ENCODE results near the gene APOL4. TPM values are rescaled to one million over a fixed set of nuclear protein-coding genes. Genes with fewer than 3 reads are reported as not detected.
A peak's percentile ranks its signal among the peaks of the same experiment; 100 is the strongest.

Gene APOL4
- total and polyA plus RNA-seq, 12 donors = 1.2 to 10.0 (median 3.6) TPM; not detected in 1

DNA sequence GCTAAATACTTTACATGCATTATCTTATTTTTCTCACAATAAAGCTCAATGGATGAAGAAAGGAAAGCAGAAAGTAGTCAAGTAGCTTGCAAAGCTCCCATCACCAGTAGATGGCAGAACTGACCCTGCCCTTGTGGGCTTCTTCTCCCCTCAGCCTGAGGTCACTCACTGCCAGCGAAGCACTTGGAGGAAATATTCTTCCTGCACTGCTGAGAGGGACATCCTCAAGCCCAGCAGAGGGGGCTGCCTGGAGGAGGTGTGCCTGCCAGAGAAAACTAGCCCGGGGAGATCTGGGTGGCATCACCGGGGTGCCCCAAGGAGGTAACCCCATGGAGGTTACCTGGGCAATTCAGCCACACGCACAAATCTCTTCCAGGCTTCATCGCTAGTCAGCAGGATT is 6.6 kb downstream of the APOL4 start:
- H3K9me3 ChIP-seq (replicated peaks in 1 of 3) = no peaks in the 10 kb centered on the region
- no peaks in the 10 kb centered on the region for H3K36me3 ChIP-seq (replicated peaks in 1 of 2)
- no peak for TF ChIP-seq POLR2A (IDR thresholded peaks at IDR 0.05)
- TF ChIP-seq, protein P1, sequence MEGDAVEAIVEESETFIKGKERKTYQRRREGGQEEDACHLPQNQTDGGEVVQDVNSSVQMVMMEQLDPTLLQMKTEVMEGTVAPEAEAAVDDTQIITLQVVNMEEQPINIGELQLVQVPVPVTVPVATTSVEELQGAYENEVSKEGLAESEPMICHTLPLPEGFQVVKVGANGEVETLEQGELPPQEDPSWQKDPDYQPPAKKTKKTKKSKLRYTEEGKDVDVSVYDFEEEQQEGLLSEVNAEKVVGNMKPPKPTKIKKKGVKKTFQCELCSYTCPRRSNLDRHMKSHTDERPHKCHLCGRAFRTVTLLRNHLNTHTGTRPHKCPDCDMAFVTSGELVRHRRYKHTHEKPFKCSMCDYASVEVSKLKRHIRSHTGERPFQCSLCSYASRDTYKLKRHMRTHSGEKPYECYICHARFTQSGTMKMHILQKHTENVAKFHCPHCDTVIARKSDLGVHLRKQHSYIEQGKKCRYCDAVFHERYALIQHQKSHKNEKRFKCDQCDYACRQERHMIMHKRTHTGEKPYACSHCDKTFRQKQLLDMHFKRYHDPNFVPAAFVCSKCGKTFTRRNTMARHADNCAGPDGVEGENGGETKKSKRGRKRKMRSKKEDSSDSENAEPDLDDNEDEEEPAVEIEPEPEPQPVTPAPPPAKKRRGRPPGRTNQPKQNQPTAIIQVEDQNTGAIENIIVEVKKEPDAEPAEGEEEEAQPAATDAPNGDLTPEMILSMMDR (IDR thresholded peaks at IDR 0.05) = peak; percentile 73 to 83 (median 78)
- DNase-seq = peak; percentile 52 to 86 (median 73)
- 39 to 48% (median 45%) methylated on average over 5 of the region's 5 CpGs for WGBS, 4 donors
- peak overlapping the region in 1 of 5 donors; percentile 38 for H3K27ac ChIP-seq
- H3K4me1 ChIP-seq (replicated peaks in 1 of 2) = peaks cover 7 to 33% of the 10 kb centered on the region in 2 donors
- no peaks in the 10 kb centered on the region for H3K27me3 ChIP-seq
- H3K4me3 ChIP-seq = no peak overlapping the region
- intact Hi-C loops (cut with DNase I) = loop anchor here (5.0 to 10.0 kb wide), 3 partner anchors 82 to 290 kb away; partner anchors contain the start of gene TXN2 (in 1 of the 2)

DNA sequence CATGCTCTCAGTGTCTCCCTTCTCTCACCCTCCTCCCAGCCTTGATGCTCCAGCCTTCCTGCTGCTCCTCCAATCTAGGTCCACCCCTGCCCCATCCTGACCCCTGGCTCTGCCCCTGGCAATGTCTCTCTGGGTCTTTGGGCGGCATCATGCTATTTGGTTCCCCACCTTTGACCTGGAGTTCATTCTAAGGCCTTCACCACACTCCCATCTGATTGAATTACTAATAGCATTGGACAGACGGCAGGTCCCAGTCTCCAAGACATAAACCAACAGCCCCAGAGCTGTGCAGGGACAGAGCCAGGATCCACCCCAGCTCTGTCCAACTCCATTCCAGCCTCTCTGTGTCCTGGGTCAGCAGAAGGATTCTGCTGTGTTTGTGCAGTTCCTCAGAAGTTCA is 7.2 kb downstream of the APOL4 start:
- WGBS, 4 donors = 60 to 76% (median 71%) methylated on average over 2 of the region's 2 CpGs
- TF ChIP-seq POLR2A (IDR thresholded peaks at IDR 0.05) = no peak
- TF ChIP-seq, protein P1 (IDR thresholded peaks at IDR 0.05) = no peak
- Histone ChIP-seq H3K4me1 (replicated peaks in 1 of 2) (peaks cover 7 to 33% of the 10 kb centered on the region in 2 donors), H3K9me3 (replicated peaks in 1 of 3) (no peaks in the 10 kb centered on the region), H3K36me3 (replicated peaks in 1 of 2) (no peaks in the 10 kb centered on the region), H3K4me3 (no peak overlapping the region), H3K27me3 (no peaks in the 10 kb centered on the region), H3K27ac (peak overlapping the region in 1 of 5 donors; percentile 20)
- peak in 1 of 7 donors; percentile 42 for DNase-seq
- intact Hi-C loops (cut with DNase I) = loop anchor here (10.0 kb wide), 2 partner anchors 90 to 290 kb away; partner anchors contain the start of gene TXN2 (in 1 of the 2)

DNA sequence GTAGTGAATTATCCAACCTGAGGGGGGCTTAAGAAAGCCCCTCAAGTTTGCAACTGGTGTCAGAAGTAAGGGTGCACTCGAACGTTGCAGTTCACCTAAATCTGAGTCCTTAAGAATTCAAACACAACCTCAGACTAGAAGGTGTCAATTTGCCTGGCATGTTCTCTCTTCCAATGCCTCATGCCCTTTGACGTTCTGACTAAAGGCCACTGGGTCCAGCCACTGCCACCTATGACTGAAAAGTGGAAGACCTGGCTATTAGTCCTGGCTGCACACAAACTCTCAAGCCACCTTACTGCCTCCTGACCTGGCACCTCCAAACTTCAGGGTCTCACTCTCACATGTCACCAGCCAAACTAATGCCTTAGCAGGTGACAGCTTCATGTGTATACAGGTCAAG is 8.0 kb downstream of the APOL4 start:
- Histone ChIP-seq H3K9me3 (replicated peaks in 1 of 3) (no peaks in the 10 kb centered on the region), H3K27me3 (no peaks in the 10 kb centered on the region), H3K4me1 (replicated peaks in 1 of 2) (peaks cover 7 to 33% of the 10 kb centered on the region in 2 donors), H3K36me3 (replicated peaks in 1 of 2) (no peaks in the 10 kb centered on the region), H3K4me3 (no peak overlapping the region), H3K27ac (peak overlapping the region in 1 of 5 donors; percentile 20)
- no peak for DNase-seq
- WGBS, 4 donors = 66 to 70% (median 68%) methylated on average over 3 of the region's 3 CpGs
- intact Hi-C loops (cut with DNase I) = loop anchor here (10.0 kb wide), 2 partner anchors 91 to 291 kb away; partner anchors contain the start of gene TXN2 (in 1 of the 2)
- TF ChIP-seq, protein P1 (IDR thresholded peaks at IDR 0.05) = no peak
- no peak for TF ChIP-seq POLR2A (IDR thresholded peaks at IDR 0.05)

DNA sequence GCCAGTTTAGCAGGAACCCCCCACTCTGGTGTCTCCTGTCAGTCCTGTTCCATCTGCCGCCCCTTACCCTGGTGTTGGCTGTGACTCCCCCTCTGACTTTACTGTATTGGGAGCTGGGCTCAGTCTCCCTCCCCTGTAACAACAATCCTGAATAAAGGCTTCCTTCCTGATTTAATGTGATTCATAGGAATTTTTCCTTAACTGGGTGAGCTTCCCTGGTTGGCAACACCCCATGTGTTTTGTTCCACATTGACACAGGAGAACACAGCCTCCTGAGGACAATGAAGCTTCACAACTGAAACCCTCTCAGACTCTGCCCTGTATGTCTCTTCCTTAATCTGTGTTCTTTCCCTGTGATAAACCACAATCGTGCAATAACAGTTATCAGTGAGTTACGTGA is 8.4 kb downstream of the APOL4 start:
- TF ChIP-seq, protein P1 (IDR thresholded peaks at IDR 0.05) = no peak
- TF ChIP-seq POLR2A (IDR thresholded peaks at IDR 0.05) = no peak
- DNase-seq = no peak
- H3K27me3 ChIP-seq = no peaks in the 10 kb centered on the region
- no peak overlapping the region for H3K4me3 ChIP-seq
- H3K27ac ChIP-seq = no peak overlapping the region
- H3K9me3 ChIP-seq (replicated peaks in 1 of 3) = no peaks in the 10 kb centered on the region
- intact Hi-C loops (cut with DNase I) = loop anchor here (10.0 kb wide), 2 partner anchors 92 to 292 kb away; partner anchors contain the start of gene TXN2 (in 1 of the 2)
- peaks cover 7 to 32% of the 10 kb centered on the region in 2 donors for H3K4me1 ChIP-seq (replicated peaks in 1 of 2)
- H3K36me3 ChIP-seq (replicated peaks in 1 of 2) = no peaks in the 10 kb centered on the region
- 61 to 81% (median 71%) methylated on average over 3 of the region's 3 CpGs for WGBS, 4 donors
